ENCODE data around the gene ACOT6.

GRCh38 chr14:73640796-73641365 is 28.6 kb downstream of the ACOT6 start:
- TF ChIP-seq CTCF (IDR thresholded peaks at IDR 0.05; ENCODE audit: poor library complexity) = no peak
- TF ChIP-seq EZH2phosphoT487 (IDR thresholded peaks at IDR 0.05; ENCODE audit: low read depth, severe bottlenecking, unreplicated experiment) = no peak
- TF ChIP-seq EZH2 (IDR thresholded peaks at IDR 0.05; ENCODE audit: borderline replicate concordance) = no peak

Measured in hepatocyte (in vitro differentiated cells).